GM20000 (cell line): Measurements from ENCODE around the gene RTP2.

Experiments
- DNase-seq: peaks from one replicate; pipeline ENCODE4 v3.0.0; 2012; ENCODE audit warnings: low spot score
- CTCF ChIP-seq: IDR thresholded peaks from 2 replicates; pipeline ENCODE4 v1.5.1; 2012; ENCODE audit warnings: mild to moderate bottlenecking, control low read depth; ENCODE audit errors: extremely low read depth, missing control alignments

RTP2 gene

GRCh38 chr3:187702507-187703033, at the start of gene RTP2:
RTP2 (minus strand) TSS chr3:187702557; CDS start chr3:187702128, 429 bp downstream.
- no peak for TF ChIP-seq CTCF
- DNase-seq = no peak

- no peak for TF ChIP-seq CTCF
- DNase-seq = no peak
Observed at GRCh38 chr3:187750513-187751123, 48.3 kb upstream of the RTP2 start.

- TF ChIP-seq CTCF = no peak
- no peak for DNase-seq
Observed at GRCh38 chr3:187750006-187750512, 47.7 kb upstream of the RTP2 start.

GRCh38 chr3:187748050-187748481, 45.7 kb upstream of the RTP2 start:
- peak; percentile 74 for TF ChIP-seq CTCF
- DNase-seq = peak; percentile 68

- TF ChIP-seq CTCF = no peak
Observed at GRCh38 chr3:187747506-187747905, 45.1 kb upstream of the RTP2 start.

GRCh38 chr3:187746442-187747281, 44.3 kb upstream of the RTP2 start:
- DNase-seq = no peak
- no peak for TF ChIP-seq CTCF

More at GRCh38 chr3:187747506-187747905, 45.1 kb upstream of the RTP2 start:
- no peak for DNase-seq

GRCh38 chr3:187746059-187746441, 43.7 kb upstream of the RTP2 start:
- no peak for DNase-seq

More at GRCh38 chr3:187746059-187746441, 43.7 kb upstream of the RTP2 start:
- no peak for TF ChIP-seq CTCF
